PFSK-1 (cell line): ENCODE data around the gene ACER3.

Experiments used
- FOXP2 ChIP-seq: optimal IDR thresholded peaks from 2 replicates; pipeline ENCODE3; 2011; ENCODE audit warnings: borderline replicate concordance, control low read depth, inconsistent platforms; ENCODE audit not compliant: insufficient read depth; ENCODE audit errors: extremely low read length, extremely low read depth
- POLR2AphosphoS5 ChIP-seq: IDR thresholded peaks from 2 replicates; pipeline ENCODE4 v1.6.1; 2012; ENCODE audit warnings: low read depth, mild to moderate bottlenecking, control low read depth, low read length, moderate library complexity
- REST ChIP-seq, 2 experiments: IDR thresholded peaks; 2 replicates each; pipeline versions ENCODE4 v1.6.1 to v1.8.0; 2011 to 2012; ENCODE audit warnings: low read depth in 2 of 2, low read length in 2 of 2, control low read depth in 1 of 2, inconsistent platforms in 1 of 2, mild to moderate bottlenecking in 1 of 2, moderate library complexity in 1 of 2; ENCODE audit not compliant: insufficient read depth in 1 of 2
- SIN3A ChIP-seq: IDR thresholded peaks from 2 replicates; pipeline ENCODE4 v1.6.1; 2012; ENCODE audit warnings: mild to moderate bottlenecking, low read length, moderate library complexity, borderline replicate concordance; ENCODE audit not compliant: insufficient read depth
- TAF1 ChIP-seq: IDR thresholded peaks from 2 replicates; pipeline ENCODE4 v1.6.1; 2012; ENCODE audit warnings: low read length, control low read depth, borderline replicate concordance; ENCODE audit not compliant: insufficient read depth

ACER3 gene

GRCh38 chr11:77030834-77031414 lies 170.2 kb downstream of the ACER3 start:
- no peak for TF ChIP-seq SIN3A

DNA sequence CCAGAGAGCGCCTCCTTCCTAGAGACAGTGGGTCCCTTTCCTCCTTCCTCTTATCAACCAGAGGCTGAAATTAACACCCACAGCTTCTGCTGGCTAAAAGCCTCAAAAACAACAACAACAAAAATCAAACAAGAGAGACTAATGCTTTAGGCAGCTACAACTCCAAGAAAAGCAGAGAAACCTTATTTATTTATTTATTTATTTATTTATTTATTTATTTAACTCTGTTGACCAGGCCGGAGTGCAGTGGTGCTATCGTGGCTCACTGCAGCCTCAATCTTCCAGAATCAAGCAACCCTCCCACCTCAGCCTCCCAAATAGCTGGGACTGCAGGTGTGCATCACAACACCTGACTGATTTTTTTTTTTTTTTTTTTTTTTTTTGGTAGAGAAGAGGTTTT lies 170.9 kb downstream of the ACER3 start:
- TF ChIP-seq REST (IDR thresholded peaks at IDR 0.05; ENCODE audit: insufficient read depth in 1 of 2, low read depth in 2 of 2, low read length in 2 of 2) = no peak

GRCh38 chr11:77035039-77035438 lies 174.3 kb downstream of the ACER3 start:
- TF ChIP-seq POLR2AphosphoS5 = no peak
- no peak for TF ChIP-seq FOXP2
- TF ChIP-seq TAF1 = no peak
- no peak for TF ChIP-seq SIN3A
- TF ChIP-seq REST (IDR thresholded peaks at IDR 0.05; ENCODE audit: insufficient read depth in 1 of 2, low read depth in 2 of 2, low read length in 2 of 2) = no peak

DNA sequence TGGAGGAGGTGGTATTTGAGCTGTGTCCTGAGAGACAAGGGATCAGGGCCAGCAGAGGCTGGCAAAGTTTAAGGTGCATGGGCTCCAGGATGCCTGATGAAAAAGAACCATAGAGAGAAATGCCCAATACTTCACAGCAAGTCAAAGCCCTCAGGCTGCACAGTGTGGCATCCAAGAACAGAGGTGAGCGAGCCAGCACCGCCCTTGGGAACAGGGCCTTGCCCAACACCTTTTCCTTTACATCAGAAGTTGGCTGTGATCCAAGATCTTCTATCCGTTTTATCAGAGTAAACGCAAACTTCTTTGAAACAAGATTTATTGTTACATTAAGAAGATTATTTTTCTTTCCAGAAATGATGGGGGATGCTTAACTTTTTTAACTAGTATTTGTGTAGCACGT lies 174.9 kb downstream of the ACER3 start:
- TF ChIP-seq SIN3A = no peak
- TF ChIP-seq TAF1 = no peak
- TF ChIP-seq REST (IDR thresholded peaks at IDR 0.05; ENCODE audit: insufficient read depth in 1 of 2, low read depth in 2 of 2, low read length in 2 of 2) = no peak
- TF ChIP-seq POLR2AphosphoS5 = no peak
- TF ChIP-seq FOXP2 = no peak

DNA sequence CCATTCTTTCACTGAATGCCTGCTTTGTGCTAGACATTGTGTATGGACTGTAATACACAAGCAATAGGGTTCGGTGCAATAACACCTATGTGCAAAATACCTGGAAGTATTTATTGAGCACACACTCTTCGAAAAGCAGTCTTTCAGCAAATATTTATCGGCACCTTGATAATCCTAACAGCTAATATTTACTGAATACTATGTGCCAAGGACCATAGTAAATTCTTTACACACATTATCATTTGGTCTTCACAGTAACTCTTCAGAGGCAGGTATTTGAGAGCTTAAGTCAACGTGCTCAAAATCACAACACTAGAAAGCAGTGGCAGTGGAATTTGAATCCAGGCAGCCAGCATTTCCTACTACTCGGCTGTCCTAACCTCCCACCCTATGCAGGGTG lies 175.7 kb downstream of the ACER3 start:
- TF ChIP-seq FOXP2 = no peak
- TF ChIP-seq POLR2AphosphoS5 = no peak

DNA sequence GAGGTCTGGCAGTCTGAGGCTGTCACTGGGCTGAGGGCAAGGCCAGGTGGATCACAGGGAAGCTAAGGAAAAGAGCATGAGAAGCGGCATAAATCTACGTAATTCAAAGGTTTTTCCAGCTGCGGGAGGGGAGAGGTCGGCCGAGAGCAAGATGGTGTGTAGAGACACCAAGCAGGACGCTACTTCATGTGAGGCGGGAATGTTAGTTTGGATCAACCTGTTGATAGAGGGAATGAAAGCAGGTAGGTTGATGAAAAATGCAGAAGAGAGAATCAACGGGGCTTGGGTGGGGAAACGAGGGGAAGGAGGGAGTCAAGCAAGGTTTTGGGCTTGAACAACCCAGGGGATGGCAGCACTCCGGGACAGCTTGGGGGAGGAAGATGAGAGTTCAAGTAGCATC lies 176.3 kb downstream of the ACER3 start:
- TF ChIP-seq TAF1 (no peak), POLR2AphosphoS5 (no peak)

GRCh38 chr11:77038029-77038824 lies 177.5 kb downstream of the ACER3 start:
- TF ChIP-seq FOXP2 = no peak
- TF ChIP-seq SIN3A = no peak
- no peak for TF ChIP-seq POLR2AphosphoS5
- no peak for TF ChIP-seq REST (IDR thresholded peaks at IDR 0.05; ENCODE audit: insufficient read depth in 1 of 2, low read depth in 2 of 2, low read length in 2 of 2)
- TF ChIP-seq TAF1 = no peak
